SK-N-SH (cell line): ENCODE results near the gene FARSA. TPM values are rescaled to one million over a fixed set of nuclear protein-coding genes. Genes with fewer than 3 reads are reported as not detected.
"Not testable (repeated sequence)": the region's sequence is repeated elsewhere in the genome, so short reads cannot be mapped to it uniquely, and the experiment has no call there.

ENCODE experiments used
- CTCF ChIA-PET: fragments of 300-600, 350-600 bp; formaldehyde crosslinking; extraction: SDS; loops from one replicate; lab custom pipeline; 2021; lab: Yijun Ruan, JAX
- POLR2A ChIA-PET: fragments of 350-600 bp; sonication (Branson Sonifier 250); formaldehyde crosslinking; extraction: SDS; loops from one replicate; lab custom pipeline; 2020; ENCODE audit warnings: antibody characterized with exemption, inconsistent platforms; lab: Yijun Ruan, JAX
- DNase-seq: peaks from one replicate; pipeline ENCODE4 v3.0.0; 2012
- H2AFZ ChIP-seq: fragments of 200-600 bp; sonication (generic); 2 replicates; pipeline ENCODE4 v1.8.1; 2016; ENCODE audit warnings: antibody characterized with exemption, mild to moderate bottlenecking, low read depth
- H3F3A ChIP-seq: fragments of 200-600 bp; sonication (generic); replicated peaks from 2 replicates; pipeline ENCODE3; 2016; ENCODE audit warnings: antibody characterized with exemption, mild to moderate bottlenecking; ENCODE audit not compliant: insufficient read depth
- H3K27ac ChIP-seq, 2 experiments: fragments of 200-500 bp in 1 of 2; fragments of 200-600 bp in 1 of 2; sonication (Bioruptor generic) in 1 of 2; sonication (generic), shearing (Covaris generic) in 1 of 2; 2 replicates each; pipeline versions ENCODE4 v1.5.1 to v1.6.1; 2014 to 2016; ENCODE audit warnings: low read depth in 2 of 2, inconsistent platforms in 1 of 2, low read length in 1 of 2, mild to moderate bottlenecking in 1 of 2, mixed read lengths in 1 of 2
- H3K27me3 ChIP-seq: fragments of 200-600 bp; sonication (generic), shearing (Covaris generic); 2 replicates; pipeline ENCODE4 v1.6.1; 2016; ENCODE audit warnings: mixed run types; ENCODE audit not compliant: insufficient read depth
- H3K36me3 ChIP-seq, 2 experiments: fragments of 200-500 bp in 1 of 2; fragments of 200-600 bp in 1 of 2; sonication (Bioruptor generic) in 1 of 2; sonication (generic) in 1 of 2; replicated peaks in 1 of 2; 2 replicates each; pipeline versions ENCODE3 to v1.5.1; 2014 to 2016; ENCODE audit warnings: low read length in 1 of 2, mild to moderate bottlenecking in 1 of 2; ENCODE audit not compliant: insufficient read depth in 2 of 2, control insufficient read depth in 1 of 2
- H3K4me1 ChIP-seq, 2 experiments: fragments of 200-500 bp in 1 of 2; fragments of 200-600 bp in 1 of 2; sonication (Bioruptor generic) in 1 of 2; sonication (generic), shearing (Covaris generic) in 1 of 2; 2 replicates each; pipeline versions ENCODE4 v1.5.1 to v1.6.1; 2014 to 2016; ENCODE audit warnings: low read depth in 1 of 2, low read length in 1 of 2, mixed run types in 1 of 2; ENCODE audit not compliant: insufficient read depth in 2 of 2, control insufficient read depth in 1 of 2
- H3K4me2 ChIP-seq: fragments of 200-600 bp; sonication (generic), shearing (Covaris generic); 2 replicates; pipeline ENCODE4 v1.6.1; 2017; ENCODE audit warnings: mixed run types
- H3K4me3 ChIP-seq, 2 experiments: fragments of 200-500 bp in 1 of 2; fragments of 200-600 bp in 1 of 2; sonication (Bioruptor generic) in 1 of 2; sonication (generic), shearing (Covaris generic) in 1 of 2; 2 replicates each; pipeline versions ENCODE4 v1.5.1 to v1.8.1; 2014 to 2016; ENCODE audit warnings: low read depth in 2 of 2, inconsistent platforms in 1 of 2, low read length in 1 of 2, mild to moderate bottlenecking in 1 of 2, mixed read lengths in 1 of 2, moderate library complexity in 1 of 2
- H3K79me2 ChIP-seq: fragments of 200-600 bp; sonication (generic); 2 replicates; pipeline ENCODE4 v1.8.1; 2017; ENCODE audit warnings: mild to moderate bottlenecking; ENCODE audit not compliant: insufficient read depth
- H3K9ac ChIP-seq: fragments of 200-600 bp; sonication (generic); 2 replicates; pipeline ENCODE4 v1.6.1; 2017; ENCODE audit warnings: mixed run types
- H3K9me2 ChIP-seq: fragments of 200-600 bp; sonication (generic); 2 replicates; pipeline ENCODE4 v1.6.1; 2017; ENCODE audit warnings: mixed run types
- H3K9me3 ChIP-seq: fragments of 200-600 bp; sonication (generic); 2 replicates; pipeline ENCODE4 v1.6.1; 2017; ENCODE audit warnings: mixed run types, mild to moderate bottlenecking, moderate library complexity
- H4K20me1 ChIP-seq: fragments of 200-600 bp; sonication (generic); 2 replicates; pipeline ENCODE4 v1.6.1; 2017; ENCODE audit warnings: mild to moderate bottlenecking, mixed run types; ENCODE audit not compliant: insufficient read depth
- CHD2 ChIP-seq: fragments of 150-350 bp; IDR thresholded peaks from 2 replicates; pipeline ENCODE4 v1.6.1; 2018; ENCODE audit warnings: low read length; ENCODE audit not compliant: partially characterized antibody
- EP300 ChIP-seq, 2 experiments: IDR thresholded peaks; 2 replicates each; pipeline versions ENCODE4 v1.4.0 to v1.6.1; 2012; ENCODE audit warnings: borderline replicate concordance in 1 of 2, low read depth in 1 of 2, low read length in 1 of 2
- FOSL2 ChIP-seq: IDR thresholded peaks from 2 replicates; pipeline ENCODE4 v1.4.0; 2012; ENCODE audit warnings: low read depth, mild to moderate bottlenecking, moderate library complexity, borderline replicate concordance
- MEF2A ChIP-seq: IDR thresholded peaks from 2 replicates; pipeline ENCODE4 v1.4.0; 2012; ENCODE audit warnings: low read depth, borderline replicate concordance
- MXI1 ChIP-seq: IDR thresholded peaks from 2 replicates; pipeline ENCODE4 v1.6.1; 2012; ENCODE audit warnings: mild to moderate bottlenecking, low read depth, low read length, improper control_type of control experiment
- NFIC ChIP-seq: IDR thresholded peaks from 2 replicates; pipeline ENCODE4 v1.4.0; 2012; ENCODE audit warnings: borderline replicate concordance
- RCOR1 ChIP-seq: fragments of 150-350 bp; IDR thresholded peaks from 2 replicates; pipeline ENCODE4 v1.6.1; 2017; ENCODE audit warnings: antibody characterized with exemption, low read length
- RFX5 ChIP-seq: IDR thresholded peaks from 2 replicates; pipeline ENCODE4 v1.6.1; 2012; ENCODE audit warnings: mild to moderate bottlenecking, improper control_type of control experiment, low read length
- USF1 ChIP-seq: IDR thresholded peaks from 2 replicates; pipeline ENCODE4 v1.4.0; 2012; ENCODE audit warnings: low read depth, borderline replicate concordance
- WGBS: methylation state at CpG from one replicate; pipeline ENCODE4 v1.1.6; 2017; ENCODE audit warnings: low lambda C conversion rate; 5-methylcytosine and 5-hydroxymethylcytosine counted together
- polyA plus RNA-seq, 3 experiments: library from polyadenylated mRNA; depleted of rRNA; stranded (reverse); fragments of >200 nt; gene quantifications; 2 replicates each; pipeline ENCODE4 v1.2.3, GENCODE V29; 2012

Gene FARSA
- polyA plus RNA-seq, 1 of the 3 experiments (the other 2 are of a cell fraction): 170 TPM

DNA sequence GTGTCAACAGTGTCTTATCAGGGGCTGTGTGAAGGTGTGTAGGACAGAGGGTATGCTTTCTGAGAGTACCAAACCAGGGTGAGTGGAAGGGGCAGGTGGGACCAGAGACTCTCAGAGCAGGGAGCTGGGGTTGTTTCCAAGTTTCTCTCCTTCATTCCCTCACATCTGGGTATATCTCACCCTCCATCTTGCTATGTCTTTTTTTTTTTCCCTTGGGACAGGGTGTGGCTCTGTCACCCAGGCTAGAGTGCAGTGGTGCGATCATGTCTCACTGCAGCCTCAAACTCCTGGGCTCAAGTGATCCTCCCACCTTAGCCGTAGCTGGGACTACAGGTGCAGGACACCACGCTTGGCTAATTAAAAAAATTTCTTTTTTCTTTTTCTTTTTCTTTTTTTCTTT, 46.5 kb upstream of the FARSA start (continued):
- TF ChIP-seq USF1 (no peak), MEF2A (no peak)

DNA sequence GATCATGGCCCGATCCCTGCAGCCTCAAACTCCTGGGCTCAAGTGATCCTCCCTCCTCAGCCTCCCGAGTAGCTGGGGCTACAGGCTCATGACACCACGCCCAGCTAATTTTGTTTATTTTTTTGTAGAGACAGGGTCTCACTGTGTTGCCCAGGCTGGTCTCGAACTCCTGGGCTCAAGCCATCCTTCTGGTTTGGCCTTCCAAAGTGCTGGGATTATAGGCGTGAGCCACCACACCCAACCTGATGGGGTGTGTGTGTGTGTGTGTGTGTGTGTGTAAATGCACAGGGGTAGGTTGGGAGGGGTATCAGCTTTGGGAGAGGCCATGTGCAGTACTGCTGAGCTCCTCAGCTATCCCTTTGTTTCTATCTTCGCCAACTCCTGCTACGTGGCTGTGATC, 42.6 kb upstream of the FARSA start:
- H3F3A ChIP-seq, H3K9me3 ChIP-seq, H3K79me2 ChIP-seq, H3K27me3 ChIP-seq, H3K9me2 ChIP-seq, H4K20me1 ChIP-seq, H3K4me3 ChIP-seq, H3K4me2 ChIP-seq, H3K9ac ChIP-seq, H2AFZ ChIP-seq, DNase-seq, H3K36me3 ChIP-seq: not testable (repeated sequence)
- POLR2A ChIA-PET: interaction anchor here (0.6 to 2.9 kb wide), 10 partner anchors 11 to 750 kb away, joined by 3 to 17 read pairs (median 5); partner anchors contain the start of gene CALR
- H3K27ac ChIP-seq: peak overlapping the region in 1 of 2 experiments; percentile 92; a peak in 2 of 4 replicates
- CTCF ChIA-PET: interaction anchor here (0.7 to 24.6 kb wide), 14 partner anchors 9 to 176 kb away, joined by 3 to 603 read pairs (median 9); partner anchors contain the start of gene DAND5
- 88% methylated on average over 7 of the region's 7 CpGs for WGBS
- H3K4me1 ChIP-seq: peaks cover 0 to 21% of the 10 kb centered on the region in 2 experiments; a peak in 1 of 4 replicates

- H3K27me3 ChIP-seq: no peaks in the 10 kb centered on the region
- POLR2A ChIA-PET: interaction anchor here (1.0 to 2.5 kb wide), 8 partner anchors 10 to 188 kb away, joined by 3 to 17 read pairs (median 5); partner anchors contain the start of gene CALR
- H3K4me1 ChIP-seq: peaks cover 0 to 21% of the 10 kb centered on the region in 2 experiments; a peak in 1 of 4 replicates
- 20% methylated on average over 1 of the region's 17 CpGs for WGBS
- TF ChIP-seq MXI1: peak; percentile 46; the same call in 1 of the 2 replicates
- TF ChIP-seq CHD2: peak; percentile 94
- TF ChIP-seq RFX5: 0 out of 2 replicates have a peak, but pooled peaks have one; percentile 29
- TF ChIP-seq NFIC: no peak
- TF ChIP-seq RCOR1: peak; percentile 73
- TF ChIP-seq EP300 (IDR thresholded peaks at IDR 0.05; ENCODE audit: borderline replicate concordance in 1 of 2, low read depth in 1 of 2, low read length in 1 of 2): peak in 1 of 2 experiments; percentile 89; a peak in 2 of 4 replicates
- no peak for TF ChIP-seq FOSL2
- H3K36me3 ChIP-seq: no peaks in the 10 kb centered on the region
- no peak overlapping the region for H3K4me3 ChIP-seq
- no peak overlapping the region for H3K9ac ChIP-seq
- H3K9me3 ChIP-seq: no peaks in the 10 kb centered on the region
- H3K4me2 ChIP-seq: no peak overlapping the region
- no peaks in the 10 kb centered on the region for H3K79me2 ChIP-seq
- CTCF ChIA-PET: interaction anchor here (0.6 to 24.6 kb wide), 14 partner anchors 9 to 177 kb away, joined by 3 to 603 read pairs (median 4); partner anchors contain the start of genes DAND5, IER2 and STX10
- DNase-seq: peak; percentile 87
- H4K20me1 ChIP-seq: no peaks in the 10 kb centered on the region
- no peak overlapping the region for H2AFZ ChIP-seq
- no peaks in the 10 kb centered on the region for H3K9me2 ChIP-seq
- peak overlapping the region in 1 of 2 experiments; percentile 92; a peak in 2 of 4 replicates for H3K27ac ChIP-seq
- peaks cover 3% of the 10 kb centered on the region for H3F3A ChIP-seq
These were observed 41.8 kb upstream of the FARSA start for GRCh38 chr19:12975221-12975741.
